HEK293 (cell line): ENCODE data around the gene DCAF8.

Experiments used
- CTCF ChIA-PET: fragments of 350-600 bp; formaldehyde crosslinking; extraction: SDS; loops from one replicate; lab custom pipeline; 2021; ENCODE audit warnings: antibody characterized with exemption; lab: Yijun Ruan, JAX
- POLR2A ChIA-PET: fragments of 300-600 bp; formaldehyde crosslinking; extraction: SDS; loops from one replicate; lab custom pipeline; 2020; ENCODE audit warnings: antibody characterized with exemption, inconsistent platforms; lab: Yijun Ruan, JAX
- H3K27ac ChIP-seq: fragments of 200-500 bp; sonication (Bioruptor generic); 2 replicates; pipeline ENCODE4 v1.5.1; 2014; ENCODE audit warnings: low read depth, low read length, control low read depth, inconsistent platforms; ENCODE audit errors: extremely low read depth
- H3K36me3 ChIP-seq, 2 experiments: fragments of 200-500 bp in 1 of 2; sonication (Bioruptor generic) in 1 of 2; 1 replicate in 1 of 2; 2 replicates in 1 of 2; pipeline ENCODE4 v1.5.1; 2014 to 2017; ENCODE audit warnings: inconsistent platforms in 2 of 2, low read length in 2 of 2; ENCODE audit not compliant: control insufficient read depth in 2 of 2, insufficient read depth in 1 of 2
- H3K4me1 ChIP-seq: fragments of 200-500 bp; sonication (Bioruptor generic); 2 replicates; pipeline ENCODE4 v1.5.1; 2014; ENCODE audit warnings: mild to moderate bottlenecking, low read length, inconsistent platforms; ENCODE audit not compliant: control insufficient read depth, insufficient read depth
- H3K4me3 ChIP-seq: 2 replicates; pipeline ENCODE4 v1.5.1; 2011; ENCODE audit warnings: low read depth, mild to moderate bottlenecking, control low read depth, low read length, moderate library complexity
- H3K9me3 ChIP-seq: fragments of 200-500 bp; sonication (Bioruptor generic); 2 replicates; pipeline ENCODE4 v1.5.1; 2014; ENCODE audit warnings: low read depth, low read length, inconsistent platforms; ENCODE audit not compliant: control insufficient read depth, insufficient read depth
- EGR2 ChIP-seq: fragments of 450-650 bp; formaldehyde crosslinking; IDR thresholded peaks from 2 replicates; pipeline ENCODE4 v1.5.1; 2016; ENCODE audit warnings: low read depth, missing biosample characterization, missing genetic modification characterization
- GFI1B ChIP-seq: fragments of 450-650 bp; formaldehyde crosslinking; IDR thresholded peaks from 2 replicates; pipeline ENCODE4 v1.5.1; 2016; ENCODE audit warnings: missing biosample characterization, missing genetic modification characterization
- GLIS1 ChIP-seq: fragments of 450-650 bp; formaldehyde crosslinking; IDR thresholded peaks from 2 replicates; pipeline ENCODE4 v1.5.1; 2016; ENCODE audit warnings: missing biosample characterization, missing genetic modification characterization
- INSM2 ChIP-seq: fragments of 450-650 bp; formaldehyde crosslinking; IDR thresholded peaks from 2 replicates; pipeline ENCODE4 v1.5.1; 2016; ENCODE audit warnings: missing biosample characterization, missing genetic modification characterization
- KLF1 ChIP-seq: fragments of 450-650 bp; formaldehyde crosslinking; IDR thresholded peaks from 2 replicates; pipeline ENCODE4 v1.5.1; 2016; ENCODE audit warnings: missing biosample characterization, missing genetic modification characterization
- KLF8 ChIP-seq: fragments of 450-650 bp; formaldehyde crosslinking; IDR thresholded peaks from 2 replicates; pipeline ENCODE4 v1.5.1; 2016; ENCODE audit warnings: missing biosample characterization, missing genetic modification characterization
- MYNN ChIP-seq: fragments of 450-650 bp; formaldehyde crosslinking; IDR thresholded peaks from 2 replicates; pipeline ENCODE4 v1.5.1; 2016; ENCODE audit warnings: missing biosample characterization, missing genetic modification characterization, borderline replicate concordance
- OSR2 ChIP-seq: fragments of 450-650 bp; formaldehyde crosslinking; IDR thresholded peaks from 2 replicates; pipeline ENCODE4 v1.5.1; 2016; ENCODE audit warnings: missing biosample characterization, missing genetic modification characterization
- PRDM6 ChIP-seq: fragments of 450-650 bp; formaldehyde crosslinking; IDR thresholded peaks from 2 replicates; pipeline ENCODE4 v1.5.1; 2017; ENCODE audit warnings: missing biosample characterization, missing genetic modification characterization
- REPIN1 ChIP-seq: fragments of 450-650 bp; formaldehyde crosslinking; IDR thresholded peaks from 2 replicates; pipeline ENCODE4 v1.5.1; 2017; ENCODE audit warnings: missing biosample characterization, missing genetic modification characterization, low read depth
- TRIM28 ChIP-seq: IDR thresholded peaks from 2 replicates; pipeline ENCODE4 v1.6.1; 2011; ENCODE audit warnings: low read length, control low read depth, borderline replicate concordance
- WT1 ChIP-seq: fragments of 450-650 bp; formaldehyde crosslinking; IDR thresholded peaks from 2 replicates; pipeline ENCODE4 v1.5.1; 2016; ENCODE audit warnings: missing biosample characterization, missing genetic modification characterization
- ZBTB17 ChIP-seq: fragments of 450-650 bp; formaldehyde crosslinking; IDR thresholded peaks from 2 replicates; pipeline ENCODE4 v1.5.1; 2016; ENCODE audit warnings: missing biosample characterization, missing genetic modification characterization
- ZBTB44 ChIP-seq: fragments of 450-650 bp; IDR thresholded peaks from 2 replicates; pipeline ENCODE4 v1.5.1; 2018; ENCODE audit warnings: missing biosample characterization, mild to moderate bottlenecking, missing genetic modification characterization
- ZIC2 ChIP-seq: fragments of 450-650 bp; formaldehyde crosslinking; IDR thresholded peaks from 2 replicates; pipeline ENCODE4 v1.5.1; 2016; ENCODE audit warnings: missing biosample characterization, missing genetic modification characterization
- ZNF140 ChIP-seq: fragments of 450-650 bp; formaldehyde crosslinking; IDR thresholded peaks from 2 replicates; pipeline ENCODE4 v1.5.1; 2016; ENCODE audit warnings: missing biosample characterization, missing genetic modification characterization
- ZNF16 ChIP-seq: fragments of 450-650 bp; formaldehyde crosslinking; IDR thresholded peaks from 2 replicates; pipeline ENCODE4 v1.5.1; 2016; ENCODE audit warnings: low read depth, missing biosample characterization, missing genetic modification characterization
- ZNF214 ChIP-seq: fragments of 450-650 bp; formaldehyde crosslinking; IDR thresholded peaks from 2 replicates; pipeline ENCODE4 v1.5.1; 2017; ENCODE audit warnings: missing biosample characterization, mild to moderate bottlenecking, missing genetic modification characterization, borderline replicate concordance
- ZNF324 ChIP-seq: fragments of 450-650 bp; formaldehyde crosslinking; IDR thresholded peaks from 2 replicates; pipeline ENCODE4 v1.5.1; 2016; ENCODE audit warnings: missing biosample characterization, missing genetic modification characterization
- ZNF362 ChIP-seq: fragments of 450-650 bp; formaldehyde crosslinking; IDR thresholded peaks from 2 replicates; pipeline ENCODE4 v1.5.1; 2016; ENCODE audit warnings: missing biosample characterization, missing genetic modification characterization
- ZNF596 ChIP-seq: fragments of 450-650 bp; IDR thresholded peaks from 2 replicates; pipeline ENCODE4 v1.5.0; 2018; ENCODE audit warnings: missing biosample characterization, mild to moderate bottlenecking, missing genetic modification characterization, moderate library complexity
- ZNF600 ChIP-seq: fragments of 450-650 bp; formaldehyde crosslinking; IDR thresholded peaks from 2 replicates; pipeline ENCODE4 v1.5.1; 2016; ENCODE audit warnings: missing biosample characterization, missing genetic modification characterization
- ZNF837 ChIP-seq: fragments of 450-650 bp; formaldehyde crosslinking; IDR thresholded peaks from 2 replicates; pipeline ENCODE4 v1.5.1; 2016; ENCODE audit warnings: missing biosample characterization, missing genetic modification characterization
- ZNF843 ChIP-seq: fragments of 450-650 bp; formaldehyde crosslinking; IDR thresholded peaks from 2 replicates; pipeline ENCODE4 v1.5.1; 2016; ENCODE audit warnings: missing biosample characterization, missing genetic modification characterization
- ZSCAN23 ChIP-seq: fragments of 450-650 bp; formaldehyde crosslinking; IDR thresholded peaks from 2 replicates; pipeline ENCODE4 v1.5.1; 2016; ENCODE audit warnings: missing biosample characterization, missing genetic modification characterization
- ZSCAN5A ChIP-seq: fragments of 450-650 bp; formaldehyde crosslinking; IDR thresholded peaks from 2 replicates; pipeline ENCODE4 v1.5.1; 2016; ENCODE audit warnings: missing biosample characterization, missing genetic modification characterization

DCAF8 gene

GRCh38 chr1:160260406-160261382 lies 1.7 kb downstream of the DCAF8 start (continued):
- TF ChIP-seq ZNF837 (tag by site-specific recombination) (no peak), ZNF140 (tag by site-specific recombination) (no peak), GFI1B (tag by site-specific recombination) (peak; percentile 86), OSR2 (tag by site-specific recombination) (peak; percentile 99), TRIM28 (peak; percentile 46; the same call in 1 of the 2 replicates), WT1 (peak; percentile 98), ZSCAN23 (peak; percentile 91), ZNF324 (tag by site-specific recombination) (peak; percentile 48), ZNF214 (tag by site-specific recombination) (peak; percentile 41; the same call in 1 of the 2 replicates), ZNF16 (tag by site-specific recombination) (no peak), PRDM6 (tag by site-specific recombination) (peak; percentile 98)

GRCh38 chr1:160258177-160258798 lies 4.1 kb downstream of the DCAF8 start:
- Histone ChIP-seq H3K4me3 (no peak overlapping the region), H3K9me3 (no peaks in the 10 kb centered on the region), H3K36me3 (peaks cover 9% of the 10 kb centered on the region in 2 experiments; a peak in 2 of 3 replicates), H3K4me1 (peaks cover 32% of the 10 kb centered on the region), H3K27ac (no peak overlapping the region)
- CTCF ChIA-PET, result interaction anchor here (0.6 to 5.4 kb wide), 4 partner anchors 23 to 83 kb away, joined by 3 to 35 read pairs (median 5); no protein-coding TSS in a partner anchor
- POLR2A ChIA-PET, result interaction anchor here (0.8 kb wide), 1 partner anchor 34 kb away, joined by 3 read pairs; no protein-coding TSS in a partner anchor
- TF ChIP-seq KLF8 (tag by site-specific recombination) (peak; percentile 64), EGR2 (tag by site-specific recombination) (peak; percentile 42; the same call in 1 of the 2 replicates), REPIN1 (tag by site-specific recombination) (no peak), ZBTB17 (tag by site-specific recombination) (0 out of 2 replicates have a peak, but pooled peaks have one; percentile 26), KLF1 (tag by site-specific recombination) (peak; percentile 33; the same call in 1 of the 2 replicates), ZNF843 (tag by site-specific recombination) (0 out of 2 replicates have a peak, but pooled peaks have one; percentile 63), MYNN (tag by site-specific recombination) (no peak), ZIC2 (tag by site-specific recombination) (peak; percentile 47; the same call in 1 of the 2 replicates), ZSCAN5A (tag by site-specific recombination) (no peak), INSM2 (tag by site-specific recombination) (peak; percentile 19; the same call in 1 of the 2 replicates), ZNF600 (tag by site-specific recombination) (0 out of 2 replicates have a peak, but pooled peaks have one; percentile 28), ZNF362 (tag by site-specific recombination) (peak; percentile 65; the same call in 1 of the 2 replicates), ZNF596 (tag by site-specific recombination) (peak; percentile 52; the same call in 1 of the 2 replicates), ZBTB44 (tag by site-specific recombination) (no peak), GLIS1 (peak; percentile 86)
